HepG2 (cell line): ENCODE data around the gene CNOT10. TPM values are rescaled to one million over a fixed set of nuclear protein-coding genes. Genes with fewer than 3 reads are reported as not detected.

ENCODE experiments used
- ATAC-seq: fragments of 200-7000 bp; cut with Tn5 transposase; 3 replicates; pipeline ENCODE4 v1.9.1; 2020; ENCODE audit warnings: mild to moderate bottlenecking, moderate library complexity
- BruUV-seq: library from RNA; stranded (reverse); fragments of 400-500 nt; replicated peaks from 2 replicates; lab custom pipeline; 2021; lab: Mats Ljungman, UMichigan
- CTCF ChIA-PET: fragments of 300-600 bp; formaldehyde crosslinking; extraction: SDS; loops from one replicate; lab custom pipeline; 2021; ENCODE audit warnings: low total read pairs, inconsistent platforms, low intra/inter-chr PET ratio; lab: Yijun Ruan, JAX
- POLR2A ChIA-PET: fragments of 350-600 bp; sonication (Branson Sonifier 250); formaldehyde crosslinking; loops from one replicate; lab custom pipeline; 2020; ENCODE audit warnings: antibody characterized with exemption, inconsistent platforms; lab: Yijun Ruan, JAX
- DNase-seq: peaks from one replicate; pipeline ENCODE4 v3.0.0-alpha.2; 2015; ENCODE audit warnings: low spot score
- FAIRE-seq: peaks from 3 replicates; lab custom pipeline; 2011; peaks lifted over from hg19 to GRCh38; lab: Jason Lieb, UNC
- H2AFZ ChIP-seq: one replicate; pipeline ENCODE4 v1.6.1; 2011; ENCODE audit warnings: low read length, inconsistent platforms
- H3K27ac ChIP-seq: fragments of 300-600 bp; 3 replicates; pipeline ENCODE4 v1.8.0; 2011; ENCODE audit warnings: mixed run types, mild to moderate bottlenecking, mixed read lengths, low read length, inconsistent platforms; ENCODE audit not compliant: insufficient read depth; ENCODE audit errors: extremely low read length
- H3K27me3 ChIP-seq, 2 experiments: fragments of 200-600 bp in 1 of 2; 2 replicates in 1 of 2; 3 replicates in 1 of 2; pipeline versions ENCODE4 v1.6.0 to v1.8.0; 2011; ENCODE audit warnings: low read length in 2 of 2, mild to moderate bottlenecking in 2 of 2, moderate library complexity in 2 of 2, inconsistent platforms in 1 of 2; ENCODE audit not compliant: insufficient read depth in 2 of 2, control insufficient read depth in 1 of 2
- H3K36me3 ChIP-seq, 2 experiments: fragments of 200-600 bp in 1 of 2; replicated peaks in 1 of 2; 2 replicates in 1 of 2; 3 replicates in 1 of 2; pipeline versions ENCODE4 v1.5.1 to v1.8.0; 2011; ENCODE audit warnings: low read length in 2 of 2, inconsistent platforms in 1 of 2; ENCODE audit not compliant: insufficient read depth in 2 of 2, control insufficient read depth in 1 of 2
- H3K4me1 ChIP-seq: 2 replicates; pipeline ENCODE4 v1.5.1; 2012; ENCODE audit warnings: low read length, inconsistent platforms; ENCODE audit not compliant: insufficient read depth
- H3K4me2 ChIP-seq: 2 replicates; pipeline ENCODE4 v1.6.0; 2011; ENCODE audit warnings: low read depth, low read length, inconsistent platforms
- H3K4me3 ChIP-seq, 3 experiments: fragments of 200-600 bp in 1 of 3; sonication (generic), shearing (Covaris generic) in 1 of 3; replicated peaks in 1 of 3; 2 replicates each; pipeline ENCODE4 v1.5.1; 2011 to 2016; ENCODE audit warnings: low read length in 3 of 3, inconsistent platforms in 2 of 3, low read depth in 2 of 3, mild to moderate bottlenecking in 2 of 3, control low read depth in 1 of 3, mixed read lengths in 1 of 3; ENCODE audit not compliant: insufficient read depth in 1 of 3
- H3K79me2 ChIP-seq: one replicate; pipeline ENCODE4 v1.6.1; 2011; ENCODE audit warnings: low read length, inconsistent platforms; ENCODE audit not compliant: insufficient read depth
- H3K9ac ChIP-seq: 2 replicates; pipeline ENCODE4 v1.6.0; 2011; ENCODE audit warnings: mild to moderate bottlenecking, low read depth, low read length, inconsistent platforms; ENCODE audit not compliant: insufficient read depth
- H3K9me3 ChIP-seq: 2 replicates; pipeline ENCODE4 v1.5.1; 2012; ENCODE audit warnings: mild to moderate bottlenecking, low read length
- H4K20me1 ChIP-seq: 2 replicates; pipeline ENCODE4 v1.6.0; 2011; ENCODE audit warnings: inconsistent platforms, mild to moderate bottlenecking, low read length, moderate library complexity; ENCODE audit not compliant: insufficient read depth
- KDM4B ChIP-seq: sonication (generic); formaldehyde crosslinking; IDR thresholded peaks from 2 replicates; pipeline ENCODE4 v1.4.0; 2020; ENCODE audit warnings: missing genetic modification reagents
- RARA ChIP-seq: IDR thresholded peaks from 2 replicates; pipeline ENCODE4 v1.6.1; 2016; ENCODE audit warnings: missing genetic modification reagents, missing compliant biosample characterization
- ZNF574 ChIP-seq: sonication (generic); formaldehyde crosslinking; IDR thresholded peaks from 2 replicates; pipeline ENCODE4 v1.4.0; 2020; ENCODE audit warnings: missing genetic modification reagents
- WGBS: methylation state at CpG from one replicate; pipeline ENCODE4 v1.1.6; 2017; ENCODE audit warnings: low lambda C conversion rate; 5-methylcytosine and 5-hydroxymethylcytosine counted together
- in situ Hi-C: cut with HindIII; loops from 2 replicates; pipeline ENCODE4 v1.10.0; 2017; ENCODE audit warnings: low pct_unique_long_range_greater_than_20kb; ENCODE audit not compliant: extremely low pct_ligation_motif_present
- intact Hi-C: fragments of 100-400 bp; cut with micrococcal nuclease; formaldehyde crosslinking; loops from one replicate; pipeline ENCODE4 v1.10.0; 2022; ENCODE audit not compliant: unreplicated experiment
- polyA plus RNA-seq, 8 experiments: library from polyadenylated mRNA; depleted of rRNA in 3 of 8; stranded (reverse) in 7 of 8; unstranded in 1 of 8; fragments of >200 nt; fragmentation: Illumina TruSeq in 4 of 8; extraction: Trizol in 4 of 8; gene quantifications; 2 replicates each; pipeline versions ENCODE4 v1.2.1 to v1.2.3, GENCODE V29; 2011 to 2016; ENCODE audit warnings: low read depth in 4 of 8, missing spikeins in 1 of 8, mixed read lengths in 1 of 8; ENCODE audit not compliant: insufficient read depth in 1 of 8
- total RNA-seq, 5 experiments: library from RNA; depleted of rRNA; stranded (reverse); fragments of >200 nt; fragmentation: Illumina TruSeq; extraction: Trizol; gene quantifications; 2 replicates each; pipeline ENCODE4 v1.2.3, GENCODE V29; 2016; ENCODE audit warnings: low read depth in 1 of 5
- TF ChIP-seq, protein P1 (sequence below): sonication (generic); formaldehyde crosslinking; IDR thresholded peaks from 2 replicates; pipeline ENCODE4 v1.4.0; 2020; ENCODE audit warnings: missing genetic modification reagents
- TF ChIP-seq, protein P2 (sequence below): sonication (generic); formaldehyde crosslinking; IDR thresholded peaks from 2 replicates; pipeline ENCODE4 v1.4.0; 2020; ENCODE audit warnings: mild to moderate bottlenecking, missing genetic modification reagents
- TF ChIP-seq, protein P3 (sequence below): IDR thresholded peaks from 2 replicates; pipeline ENCODE4 v1.6.1; 2012; ENCODE audit warnings: low read depth, low read length, improper control_type of control experiment

The CNOT10 gene
- total and polyA plus RNA-seq, 2 of the 13 experiments (the other 11 are each of a cell fraction or from before 2014, with no cell fraction given): 21.2 to 34.1 TPM

- TF ChIP-seq, protein P1, sequence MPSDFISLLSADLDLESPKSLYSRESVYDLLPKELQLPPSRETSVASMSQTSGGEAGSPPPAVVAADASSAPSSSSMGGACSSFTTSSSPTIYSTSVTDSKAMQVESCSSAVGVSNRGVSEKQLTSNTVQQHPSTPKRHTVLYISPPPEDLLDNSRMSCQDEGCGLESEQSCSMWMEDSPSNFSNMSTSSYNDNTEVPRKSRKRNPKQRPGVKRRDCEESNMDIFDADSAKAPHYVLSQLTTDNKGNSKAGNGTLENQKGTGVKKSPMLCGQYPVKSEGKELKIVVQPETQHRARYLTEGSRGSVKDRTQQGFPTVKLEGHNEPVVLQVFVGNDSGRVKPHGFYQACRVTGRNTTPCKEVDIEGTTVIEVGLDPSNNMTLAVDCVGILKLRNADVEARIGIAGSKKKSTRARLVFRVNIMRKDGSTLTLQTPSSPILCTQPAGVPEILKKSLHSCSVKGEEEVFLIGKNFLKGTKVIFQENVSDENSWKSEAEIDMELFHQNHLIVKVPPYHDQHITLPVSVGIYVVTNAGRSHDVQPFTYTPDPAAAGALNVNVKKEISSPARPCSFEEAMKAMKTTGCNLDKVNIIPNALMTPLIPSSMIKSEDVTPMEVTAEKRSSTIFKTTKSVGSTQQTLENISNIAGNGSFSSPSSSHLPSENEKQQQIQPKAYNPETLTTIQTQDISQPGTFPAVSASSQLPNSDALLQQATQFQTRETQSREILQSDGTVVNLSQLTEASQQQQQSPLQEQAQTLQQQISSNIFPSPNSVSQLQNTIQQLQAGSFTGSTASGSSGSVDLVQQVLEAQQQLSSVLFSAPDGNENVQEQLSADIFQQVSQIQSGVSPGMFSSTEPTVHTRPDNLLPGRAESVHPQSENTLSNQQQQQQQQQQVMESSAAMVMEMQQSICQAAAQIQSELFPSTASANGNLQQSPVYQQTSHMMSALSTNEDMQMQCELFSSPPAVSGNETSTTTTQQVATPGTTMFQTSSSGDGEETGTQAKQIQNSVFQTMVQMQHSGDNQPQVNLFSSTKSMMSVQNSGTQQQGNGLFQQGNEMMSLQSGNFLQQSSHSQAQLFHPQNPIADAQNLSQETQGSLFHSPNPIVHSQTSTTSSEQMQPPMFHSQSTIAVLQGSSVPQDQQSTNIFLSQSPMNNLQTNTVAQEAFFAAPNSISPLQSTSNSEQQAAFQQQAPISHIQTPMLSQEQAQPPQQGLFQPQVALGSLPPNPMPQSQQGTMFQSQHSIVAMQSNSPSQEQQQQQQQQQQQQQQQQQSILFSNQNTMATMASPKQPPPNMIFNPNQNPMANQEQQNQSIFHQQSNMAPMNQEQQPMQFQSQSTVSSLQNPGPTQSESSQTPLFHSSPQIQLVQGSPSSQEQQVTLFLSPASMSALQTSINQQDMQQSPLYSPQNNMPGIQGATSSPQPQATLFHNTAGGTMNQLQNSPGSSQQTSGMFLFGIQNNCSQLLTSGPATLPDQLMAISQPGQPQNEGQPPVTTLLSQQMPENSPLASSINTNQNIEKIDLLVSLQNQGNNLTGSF (CRISPR knock-in tag): no peak
Measured at GRCh38 chr3:32675650-32676049, 9.3 kb upstream of the CNOT10 start (continued).

DNA sequence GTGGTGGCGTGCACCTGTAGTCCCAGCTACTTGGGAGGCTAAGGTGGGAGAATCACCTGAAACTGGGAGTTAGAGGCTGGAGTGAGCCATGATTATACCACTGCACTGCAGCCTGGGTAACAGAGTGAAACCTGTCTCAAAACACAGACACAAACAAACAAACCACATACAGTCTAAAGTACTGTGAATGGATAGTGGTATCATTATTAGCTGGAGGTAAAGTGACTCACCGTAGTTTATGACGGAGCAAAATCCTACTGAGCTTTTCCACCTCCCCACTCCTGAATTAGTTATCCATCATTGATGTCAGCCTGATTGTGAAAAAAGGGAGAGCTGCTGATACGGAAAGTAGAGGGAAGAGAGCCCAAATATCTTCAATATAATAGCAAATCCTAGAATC lies 3.2 kb upstream of the CNOT10 start:
- no peak for ATAC-seq
- peaks cover 14% of the 10 kb centered on the region for H3K79me2 ChIP-seq
- H3K9ac ChIP-seq: no peak overlapping the region
- in situ Hi-C loops: no loop called here
- DNase-seq: no peak
- TF ChIP-seq, protein P2, sequence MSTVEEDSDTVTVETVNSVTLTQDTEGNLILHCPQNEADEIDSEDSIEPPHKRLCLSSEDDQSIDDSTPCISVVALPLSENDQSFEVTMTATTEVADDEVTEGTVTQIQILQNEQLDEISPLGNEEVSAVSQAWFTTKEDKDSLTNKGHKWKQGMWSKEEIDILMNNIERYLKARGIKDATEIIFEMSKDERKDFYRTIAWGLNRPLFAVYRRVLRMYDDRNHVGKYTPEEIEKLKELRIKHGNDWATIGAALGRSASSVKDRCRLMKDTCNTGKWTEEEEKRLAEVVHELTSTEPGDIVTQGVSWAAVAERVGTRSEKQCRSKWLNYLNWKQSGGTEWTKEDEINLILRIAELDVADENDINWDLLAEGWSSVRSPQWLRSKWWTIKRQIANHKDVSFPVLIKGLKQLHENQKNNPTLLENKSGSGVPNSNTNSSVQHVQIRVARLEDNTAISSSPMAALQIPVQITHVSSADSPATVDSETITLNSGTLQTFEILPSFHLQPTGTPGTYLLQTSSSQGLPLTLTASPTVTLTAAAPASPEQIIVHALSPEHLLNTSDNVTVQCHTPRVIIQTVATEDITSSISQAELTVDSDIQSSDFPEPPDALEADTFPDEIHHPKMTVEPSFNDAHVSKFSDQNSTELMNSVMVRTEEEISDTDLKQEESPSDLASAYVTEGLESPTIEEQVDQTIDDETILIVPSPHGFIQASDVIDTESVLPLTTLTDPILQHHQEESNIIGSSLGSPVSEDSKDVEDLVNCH: no peak
- TF ChIP-seq RARA (CRISPR knock-in tag): no peak
- TF ChIP-seq, protein P3, sequence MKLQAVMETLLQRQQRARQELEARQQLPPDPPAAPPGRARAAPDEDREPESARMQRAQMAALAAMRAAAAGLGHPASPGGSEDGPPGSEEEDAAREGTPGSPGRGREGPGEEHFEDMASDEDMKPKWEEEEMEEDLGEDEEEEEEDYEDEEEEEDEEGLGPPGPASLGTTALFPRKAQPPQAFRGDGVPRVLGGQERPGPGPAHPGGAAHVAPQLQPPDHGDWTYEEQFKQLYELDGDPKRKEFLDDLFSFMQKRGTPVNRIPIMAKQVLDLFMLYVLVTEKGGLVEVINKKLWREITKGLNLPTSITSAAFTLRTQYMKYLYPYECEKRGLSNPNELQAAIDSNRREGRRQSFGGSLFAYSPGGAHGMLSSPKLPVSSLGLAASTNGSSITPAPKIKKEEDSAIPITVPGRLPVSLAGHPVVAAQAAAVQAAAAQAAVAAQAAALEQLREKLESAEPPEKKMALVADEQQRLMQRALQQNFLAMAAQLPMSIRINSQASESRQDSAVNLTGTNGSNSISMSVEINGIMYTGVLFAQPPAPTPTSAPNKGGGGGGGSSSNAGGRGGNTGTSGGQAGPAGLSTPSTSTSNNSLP: no peak
- TF ChIP-seq KDM4B (CRISPR knock-in tag): no peak
- TF ChIP-seq ZNF574 (CRISPR knock-in tag): no peak
- intact Hi-C loops: loop anchor here (10.0 kb wide), 1 partner anchor 107 kb away; the partner anchor contains the start of gene DYNC1LI1
- H3K27ac ChIP-seq: no peak overlapping the region
- H3K4me2 ChIP-seq: no peak overlapping the region
- no peak overlapping the region for H3K4me3 ChIP-seq
- no peak overlapping the region for H2AFZ ChIP-seq
- FAIRE-seq: no peak
- H3K36me3 ChIP-seq: no peaks in the 10 kb centered on the region
- peaks cover 35% of the 10 kb centered on the region for H3K4me1 ChIP-seq
- POLR2A ChIA-PET: no interaction called here
- H4K20me1 ChIP-seq: no peaks in the 10 kb centered on the region
- BruUV-seq: no TSS peak
- CTCF ChIA-PET: no interaction called here
- H3K9me3 ChIP-seq: no peaks in the 10 kb centered on the region
- no peaks in the 10 kb centered on the region for H3K27me3 ChIP-seq
- WGBS: 40% methylated on average over 4 of the region's 4 CpGs
